GM19372 (cell line): Measurements from ENCODE around the gene ADPRHL1.
"Not testable (repeated sequence)": the region's sequence is repeated elsewhere in the genome, so short reads cannot be mapped to it uniquely, and the experiment has no call there.

Experiments used
- ATAC-seq: cut with Tn5 transposase; IDR thresholded peaks from one replicate; pipeline ENCODE4 v1.9.1; 2021; ENCODE audit warnings: mild to moderate bottlenecking, low read depth, moderate library complexity; ENCODE audit not compliant: unreplicated experiment

The ADPRHL1 gene

GRCh38 chr13:113483081-113483480 is 29.8 kb upstream of the ADPRHL1 start:
- ATAC-seq = no peak

- no peak for ATAC-seq
Observed at GRCh38 chr13:113479179-113479578, 25.9 kb upstream of the ADPRHL1 start.

- ATAC-seq = no peak
Observed at GRCh38 chr13:113477724-113478123, 24.4 kb upstream of the ADPRHL1 start.

GRCh38 chr13:113476811-113477210 is 23.5 kb upstream of the ADPRHL1 start:
- no peak for ATAC-seq

GRCh38 chr13:113475911-113476310 is 22.6 kb upstream of the ADPRHL1 start:
- ATAC-seq = no peak

GRCh38 chr13:113475280-113475679 is 22.0 kb upstream of the ADPRHL1 start:
- no peak for ATAC-seq

- ATAC-seq = no peak
Observed at GRCh38 chr13:113474179-113474578, 20.9 kb upstream of the ADPRHL1 start.

- no peak for ATAC-seq
Observed at GRCh38 chr13:113472355-113473025, 19.2 kb upstream of the ADPRHL1 start.

GRCh38 chr13:113471844-113472243 is 18.6 kb upstream of the ADPRHL1 start:
- ATAC-seq = no peak

- ATAC-seq = not testable (repeated sequence)
Observed at GRCh38 chr13:113470635-113471163, 17.4 kb upstream of the ADPRHL1 start.

GRCh38 chr13:113470073-113470472 is 16.8 kb upstream of the ADPRHL1 start:
- no peak for ATAC-seq

- no peak for ATAC-seq
Observed at GRCh38 chr13:113469582-113469981, 16.3 kb upstream of the ADPRHL1 start.

GRCh38 chr13:113468472-113469201 is 15.3 kb upstream of the ADPRHL1 start:
- ATAC-seq = no peak

- ATAC-seq = no peak
Observed at GRCh38 chr13:113468029-113468428, 14.7 kb upstream of the ADPRHL1 start.

- no peak for ATAC-seq
Observed at GRCh38 chr13:113466383-113466782, 13.1 kb upstream of the ADPRHL1 start.

- ATAC-seq = no peak
Observed at GRCh38 chr13:113465300-113465699, 12.0 kb upstream of the ADPRHL1 start.

GRCh38 chr13:113464476-113464875 is 11.2 kb upstream of the ADPRHL1 start:
- ATAC-seq = no peak

GRCh38 chr13:113461022-113461751 is 7.9 kb upstream of the ADPRHL1 start:
- ATAC-seq = no peak

- ATAC-seq = no peak
Observed at GRCh38 chr13:113460599-113460998, 7.3 kb upstream of the ADPRHL1 start.

GRCh38 chr13:113460064-113460555 is 6.8 kb upstream of the ADPRHL1 start:
- ATAC-seq = no peak
